GM23248 (cell line): ENCODE results near the gene ZDHHC14. TPM values are rescaled to one million over a fixed set of nuclear protein-coding genes. Genes with fewer than 3 reads are reported as not detected.

ENCODE experiments used
- DNase-seq: peaks from one replicate; pipeline ENCODE4 v3.0.0-alpha.2; 2015
- H2AFZ ChIP-seq: fragments of 200-600 bp; sonication (generic); 2 replicates; pipeline ENCODE4 v1.6.1; 2016; ENCODE audit warnings: antibody characterized with exemption
- H3F3A ChIP-seq: fragments of 200-600 bp; sonication (generic); 2 replicates; pipeline ENCODE4 v1.6.1; 2016; ENCODE audit warnings: mild to moderate bottlenecking, antibody characterized with exemption, mixed run types; ENCODE audit not compliant: insufficient read depth
- H3K27ac ChIP-seq: fragments of 200-600 bp; sonication (generic); 2 replicates; pipeline ENCODE4 v1.5.1; 2016; ENCODE audit warnings: mild to moderate bottlenecking
- H3K27me3 ChIP-seq: fragments of 200-600 bp; sonication (generic); replicated peaks from 2 replicates; pipeline ENCODE4 v1.6.1; 2016; ENCODE audit warnings: mild to moderate bottlenecking; ENCODE audit not compliant: insufficient read depth
- H3K36me3 ChIP-seq: fragments of 200-600 bp; sonication (generic); 2 replicates; pipeline ENCODE4 v1.6.1; 2016; ENCODE audit warnings: low read depth, mild to moderate bottlenecking
- H3K4me1 ChIP-seq: fragments of 200-600 bp; sonication (generic); 2 replicates; pipeline ENCODE4 v1.6.1; 2016; ENCODE audit warnings: mild to moderate bottlenecking; ENCODE audit not compliant: insufficient read depth
- H3K4me2 ChIP-seq: fragments of 200-600 bp; sonication (generic); one replicate; pipeline ENCODE4 v1.6.1; 2016; ENCODE audit warnings: mild to moderate bottlenecking; ENCODE audit not compliant: unreplicated experiment
- H3K4me3 ChIP-seq: fragments of 200-600 bp; sonication (generic); 2 replicates; pipeline ENCODE4 v1.5.1; 2016; ENCODE audit warnings: mild to moderate bottlenecking
- H3K79me2 ChIP-seq: fragments of 200-600 bp; sonication (generic); 2 replicates; pipeline ENCODE4 v1.6.1; 2016; ENCODE audit warnings: mild to moderate bottlenecking; ENCODE audit not compliant: insufficient read depth
- H3K9ac ChIP-seq: fragments of 200-600 bp; sonication (generic); 2 replicates; pipeline ENCODE4 v1.6.1; 2016; ENCODE audit warnings: mild to moderate bottlenecking
- H3K9me2 ChIP-seq: fragments of 200-600 bp; sonication (generic); 2 replicates; pipeline ENCODE4 v1.6.1; 2016; ENCODE audit warnings: mixed run types, mild to moderate bottlenecking, moderate library complexity; ENCODE audit not compliant: insufficient read depth
- H3K9me3 ChIP-seq: fragments of 200-600 bp; sonication (generic); one replicate; pipeline ENCODE4 v1.6.1; 2017; ENCODE audit warnings: low read depth
- H4K20me1 ChIP-seq: fragments of 200-600 bp; sonication (generic); 2 replicates; pipeline ENCODE4 v1.6.0; 2016; ENCODE audit not compliant: insufficient read depth
- EZH2 ChIP-seq: fragments of 200-600 bp; sonication (generic); IDR thresholded peaks from 2 replicates; pipeline ENCODE4 v1.6.1; 2018; ENCODE audit warnings: antibody characterized with exemption, mild to moderate bottlenecking; ENCODE audit not compliant: insufficient read depth, poor library complexity, severe bottlenecking
- EZH2phosphoT487 ChIP-seq: fragments of 200-600 bp; sonication (generic); IDR thresholded peaks from 2 replicates; pipeline ENCODE4 v1.6.1; 2018; ENCODE audit warnings: antibody characterized with exemption, moderate library complexity, mild to moderate bottlenecking, low read depth; ENCODE audit not compliant: insufficient read depth
- WGBS, 2 experiments: methylation state at CpG; one replicate each; pipeline ENCODE4 v1.1.6; 2015 to 2017; ENCODE audit warnings: low lambda C conversion rate in 2 of 2, low coverage in 1 of 2; ENCODE audit errors: missing lambda C conversion rate in 2 of 2; 5-methylcytosine and 5-hydroxymethylcytosine counted together
- in situ Hi-C: fragments of 300-500 bp; cut with MboI; formaldehyde crosslinking; loops from 2 replicates; pipeline ENCODE4 v1.15.0; 2020
- polyA plus RNA-seq: library from polyadenylated mRNA; unstranded; fragments of >200 nt; fragmentation: Nextera tagmentation; extraction: Ambion mirVana; gene quantifications from 2 replicates; pipeline ENCODE4 v1.2.1, GENCODE V29; 2016
- total RNA-seq: library from RNA; depleted of rRNA; stranded (reverse); fragments of >200 nt; shearing (Covaris generic); gene quantifications from 2 replicates; pipeline ENCODE4 v1.2.3, GENCODE V29; 2014

Gene ZDHHC14
- total and polyA plus RNA-seq, 2 experiments from 2014 or later, result 1.4 to 4.5 TPM

DNA sequence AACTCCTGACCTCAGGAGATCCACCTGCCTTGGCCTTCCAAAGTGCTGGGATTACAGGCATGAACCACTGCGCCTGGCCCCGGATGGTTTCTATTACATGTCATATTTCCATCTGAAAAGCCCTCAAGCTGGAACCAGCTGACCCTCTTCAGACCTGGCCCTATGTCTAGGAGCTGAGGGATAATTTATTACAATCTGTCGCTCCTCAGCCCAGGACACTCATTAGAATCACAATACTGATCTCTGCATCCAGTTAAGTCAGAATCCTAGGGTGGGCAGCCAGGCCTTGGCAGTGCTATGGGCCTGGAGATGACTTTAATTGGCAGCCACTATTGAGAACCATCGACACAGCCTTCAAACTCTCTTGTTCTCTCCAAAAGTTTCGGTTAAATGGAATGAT lies 279.4 kb downstream of the ZDHHC14 start:
- Histone ChIP-seq H3K27ac (no peak overlapping the region), H3F3A (no peaks in the 10 kb centered on the region), H2AFZ (no peak overlapping the region), H3K4me1 (no peaks in the 10 kb centered on the region), H3K79me2 (no peaks in the 10 kb centered on the region), H3K27me3 (no peaks in the 10 kb centered on the region), H3K9ac (no peak overlapping the region), H4K20me1 (no peaks in the 10 kb centered on the region), H3K36me3 (no peaks in the 10 kb centered on the region), H3K4me3 (no peak overlapping the region), H3K9me3 (no peaks in the 10 kb centered on the region), H3K4me2 (no peak overlapping the region), H3K9me2 (no peaks in the 10 kb centered on the region)
- no peak for TF ChIP-seq EZH2
- no peak for TF ChIP-seq EZH2phosphoT487
- DNase-seq, result no peak
- 85 to 91% methylated on average over 5 of the region's 5 CpGs for WGBS, 2 experiments
- in situ Hi-C loops, result no loop called here

DNA sequence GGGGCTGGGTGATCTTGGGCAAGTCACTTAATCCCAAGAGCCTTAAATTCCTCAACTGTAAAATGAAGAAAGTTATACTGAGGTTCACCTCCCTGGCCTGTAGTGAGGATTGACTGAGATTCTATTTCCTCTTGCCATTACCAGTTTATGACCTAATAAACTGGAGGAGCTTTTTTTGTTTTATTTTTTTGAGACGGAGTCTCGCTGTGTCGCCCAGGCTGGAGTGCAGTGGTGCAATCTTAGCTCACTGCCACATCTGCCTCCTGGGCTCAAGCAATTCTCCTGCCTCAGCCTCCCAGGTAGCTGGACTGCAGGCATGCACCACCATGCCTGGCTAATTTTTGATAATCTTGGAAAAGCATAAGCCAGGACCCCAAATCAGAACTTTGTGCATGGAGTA lies 280.7 kb downstream of the ZDHHC14 start:
- no peaks in the 10 kb centered on the region for H4K20me1 ChIP-seq
- no peak overlapping the region for H3K9ac ChIP-seq
- no peaks in the 10 kb centered on the region for H3K27me3 ChIP-seq
- no peak for DNase-seq
- H3K4me3 ChIP-seq, result no peak overlapping the region
- no peaks in the 10 kb centered on the region for H3K36me3 ChIP-seq
- no peaks in the 10 kb centered on the region for H3K79me2 ChIP-seq
- peaks cover 1% of the 10 kb centered on the region; the same call in 1 of the 2 replicates for H3K4me1 ChIP-seq
- no peak for TF ChIP-seq EZH2phosphoT487
- TF ChIP-seq EZH2, result no peak
- H3K9me3 ChIP-seq, result no peaks in the 10 kb centered on the region
- in situ Hi-C loops, result no loop called here
- H3F3A ChIP-seq, result 0 out of 2 replicates have a peak, but pooled peaks cover 5% of the 10 kb centered on the region
- no peak overlapping the region for H3K27ac ChIP-seq
- no peak overlapping the region for H3K4me2 ChIP-seq
- H3K9me2 ChIP-seq, result no peaks in the 10 kb centered on the region
- 97 to 100% methylated on average over 3 of the region's 3 CpGs for whole genome bisulfite sequencing, 2 experiments
- H2AFZ ChIP-seq, result no peak overlapping the region

DNA sequence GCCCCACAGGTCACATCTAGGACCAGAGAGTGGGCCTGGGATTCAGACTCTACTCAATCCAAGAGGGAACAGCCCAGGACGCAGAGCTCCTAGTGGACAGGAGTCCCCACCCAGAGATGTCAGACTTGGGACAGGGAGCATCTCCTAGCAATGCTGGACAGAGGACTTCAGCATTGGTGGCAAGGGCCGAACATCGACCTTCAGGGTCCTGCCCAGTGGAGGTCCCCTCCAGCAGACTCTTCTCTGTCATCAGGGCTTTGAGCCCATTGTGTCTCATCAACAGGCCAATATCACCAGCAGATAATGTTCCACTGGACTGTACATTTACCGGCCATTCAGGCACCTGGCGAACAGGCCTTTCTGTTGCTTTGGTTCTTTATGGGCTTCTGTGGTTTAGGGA lies 282.3 kb downstream of the ZDHHC14 start:
- peaks cover 16% of the 10 kb centered on the region for H3K4me1 ChIP-seq
- 97 to 99% methylated on average over 5 of the region's 5 CpGs for WGBS, 2 experiments
- no peaks in the 10 kb centered on the region for H3K9me2 ChIP-seq
- H3K79me2 ChIP-seq, result no peaks in the 10 kb centered on the region
- H4K20me1 ChIP-seq, result no peaks in the 10 kb centered on the region
- in situ Hi-C loops, result no loop called here
- peaks cover 18% of the 10 kb centered on the region for H3F3A ChIP-seq
- H3K9me3 ChIP-seq, result no peaks in the 10 kb centered on the region
- no peaks in the 10 kb centered on the region for H3K27me3 ChIP-seq
- no peak overlapping the region for H3K9ac ChIP-seq
- H2AFZ ChIP-seq, result no peak overlapping the region
- H3K4me3 ChIP-seq, result no peak overlapping the region
- no peak overlapping the region for H3K4me2 ChIP-seq
- TF ChIP-seq EZH2phosphoT487 (no peak), EZH2 (no peak)
- H3K36me3 ChIP-seq, result no peaks in the 10 kb centered on the region
- no peak overlapping the region for H3K27ac ChIP-seq
- no peak for DNase-seq

DNA sequence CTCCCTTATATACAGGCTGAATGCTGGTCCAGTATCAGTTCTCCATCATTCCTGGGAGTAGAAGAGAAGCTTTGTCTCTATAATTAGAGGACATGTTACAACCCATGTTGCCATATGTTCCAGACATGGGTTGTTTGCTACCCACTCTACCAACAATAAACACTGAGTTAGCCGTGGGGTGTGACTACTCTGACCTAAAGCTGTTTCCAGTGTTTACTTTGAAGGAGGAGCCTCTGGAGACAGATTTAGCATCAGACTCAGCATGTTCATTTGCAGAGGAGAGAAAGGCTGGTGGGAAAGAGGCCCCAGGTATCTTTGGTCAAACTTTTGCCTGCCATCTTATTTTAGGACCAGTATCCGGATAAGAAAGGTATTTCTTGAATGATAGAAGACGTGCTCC lies 284.2 kb downstream of the ZDHHC14 start:
- Histone ChIP-seq H3K9me2 (no peaks in the 10 kb centered on the region), H3K4me1 (peaks cover 30% of the 10 kb centered on the region), H3F3A (peaks cover 26% of the 10 kb centered on the region), H3K36me3 (no peaks in the 10 kb centered on the region), H2AFZ (no peak overlapping the region), H3K9ac (no peak overlapping the region), H3K4me3 (no peak overlapping the region), H3K27me3 (no peaks in the 10 kb centered on the region), H3K4me2 (no peak overlapping the region), H3K79me2 (no peaks in the 10 kb centered on the region), H3K9me3 (no peaks in the 10 kb centered on the region), H4K20me1 (no peaks in the 10 kb centered on the region), H3K27ac (no peak overlapping the region)
- no peak for TF ChIP-seq EZH2phosphoT487
- TF ChIP-seq EZH2, result no peak
- no peak for DNase-seq
- WGBS, 2 experiments, result 96% methylated on average over 3 of the region's 3 CpGs
- in situ Hi-C loops, result no loop called here

DNA sequence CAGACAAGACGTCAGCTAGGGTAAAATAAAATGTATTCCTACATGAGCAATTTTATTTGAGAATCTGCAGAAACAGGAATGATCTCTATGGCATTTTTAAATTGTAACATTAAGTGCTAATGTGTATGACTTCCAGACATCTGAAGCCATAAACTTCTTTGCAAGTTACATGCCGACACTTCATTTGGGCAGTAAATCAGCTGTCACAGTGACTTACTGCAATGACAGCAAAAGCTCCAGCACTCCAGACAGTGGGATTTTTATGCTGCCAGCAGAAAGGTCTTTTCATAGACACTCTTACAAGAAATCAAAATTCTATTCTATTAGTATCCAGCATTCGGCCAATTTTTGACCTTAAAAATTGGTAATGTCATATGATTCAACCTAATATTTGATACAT lies 285.7 kb downstream of the ZDHHC14 start:
- peak overlapping the region; percentile 77 for H3K9ac ChIP-seq
- H2AFZ ChIP-seq, result peak overlapping the region; percentile 71
- TF ChIP-seq EZH2, result no peak
- no peak for TF ChIP-seq EZH2phosphoT487
- H3K27ac ChIP-seq, result no peak overlapping the region
- 45 to 57% methylated on average over 3 of the region's 3 CpGs for WGBS, 2 experiments
- peaks cover 35% of the 10 kb centered on the region for H3K4me1 ChIP-seq
- H3F3A ChIP-seq, result peaks cover 26% of the 10 kb centered on the region
- no peak overlapping the region; the same call in 1 of the 2 replicates for H3K4me3 ChIP-seq
- peak overlapping the region; percentile 75 for H3K4me2 ChIP-seq
- no peaks in the 10 kb centered on the region for H3K9me3 ChIP-seq
- H3K27me3 ChIP-seq, result no peaks in the 10 kb centered on the region
- in situ Hi-C loops, result no loop called here
- no peaks in the 10 kb centered on the region for H3K36me3 ChIP-seq
- no peak for DNase-seq
- no peaks in the 10 kb centered on the region for H4K20me1 ChIP-seq
- no peaks in the 10 kb centered on the region for H3K9me2 ChIP-seq
- H3K79me2 ChIP-seq, result no peaks in the 10 kb centered on the region
